RWPE2 (cell line): ENCODE measurements around the gene PIK3R1.

Source experiments
- ATAC-seq: fragments of 200-7000 bp; cut with Tn5 transposase; 3 replicates; pipeline ENCODE4 v1.9.1; 2021; ENCODE audit warnings: low read depth
- DNase-seq: peaks from one replicate; pipeline ENCODE4 v3.0.0-alpha.2; 2020; ENCODE audit warnings: low spot score
- H3K27ac ChIP-seq: fragments of 450-650 bp; 2 replicates; pipeline ENCODE4 v1.5.1; 2017; ENCODE audit warnings: mild to moderate bottlenecking; ENCODE audit not compliant: poor library complexity, severe bottlenecking
- H3K27me3 ChIP-seq: fragments of 250-450 bp; sonication (Bioruptor Pico); 2 replicates; pipeline ENCODE4 v1.5.1; 2021; ENCODE audit warnings: mild to moderate bottlenecking, moderate library complexity; ENCODE audit not compliant: insufficient read depth, poor library complexity, severe bottlenecking
- H3K36me3 ChIP-seq: fragments of 250-450 bp; sonication (Bioruptor Pico); 2 replicates; pipeline ENCODE4 v1.5.1; 2020; ENCODE audit warnings: low read depth, mild to moderate bottlenecking, moderate library complexity
- H3K4me1 ChIP-seq: fragments of 250-450 bp; sonication (Bioruptor Pico); 2 replicates; pipeline ENCODE4 v1.5.1; 2021; ENCODE audit warnings: mild to moderate bottlenecking, moderate library complexity; ENCODE audit not compliant: insufficient read depth, poor library complexity, severe bottlenecking
- H3K4me3 ChIP-seq: fragments of 250-450 bp; sonication (Bioruptor Pico); 2 replicates; pipeline ENCODE4 v1.5.1; 2021; ENCODE audit warnings: mild to moderate bottlenecking, moderate library complexity; ENCODE audit not compliant: severe bottlenecking
- H3K9me3 ChIP-seq: fragments of 250-450 bp; sonication (Bioruptor Pico); 2 replicates; pipeline ENCODE4 v1.5.1; 2021; ENCODE audit warnings: mild to moderate bottlenecking, moderate library complexity; ENCODE audit not compliant: severe bottlenecking
- TF ChIP-seq, protein P1 (sequence below): fragments of 450-650 bp; IDR thresholded peaks from one replicate; pipeline ENCODE4 v1.5.1; 2017; ENCODE audit warnings: mild to moderate bottlenecking, moderate library complexity; ENCODE audit not compliant: poor library complexity, severe bottlenecking

The PIK3R1 gene

DNA sequence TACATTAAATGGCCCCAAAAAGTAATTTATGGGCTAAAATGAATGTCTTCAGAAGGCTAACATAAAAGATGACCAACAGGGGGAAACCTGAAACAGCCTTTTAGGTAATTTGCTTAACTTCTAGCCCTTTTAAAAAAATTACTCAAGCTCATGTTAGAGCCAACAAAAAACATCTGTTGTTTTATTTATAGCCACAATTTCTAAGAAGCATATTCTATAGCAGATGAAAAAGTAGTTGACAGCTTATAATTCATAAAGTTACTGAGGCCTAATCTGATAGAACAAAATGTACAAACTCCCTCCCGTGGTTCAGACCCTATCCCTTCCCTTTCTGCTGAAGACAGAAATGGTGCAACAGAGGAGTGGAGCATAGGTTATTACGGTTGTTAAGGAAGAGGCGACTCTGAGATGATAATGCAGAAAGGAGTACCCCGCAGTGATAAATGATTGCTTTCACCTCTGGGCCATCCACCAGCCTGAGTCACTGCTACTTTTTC is 46.1 kb downstream of the PIK3R1 start:
- no peak overlapping the region for H3K4me3 ChIP-seq
- ATAC-seq (no peak), DNase-seq (no peak)
- H3K9me3 ChIP-seq, result no peaks in the 10 kb centered on the region
- peaks cover 7% of the 10 kb centered on the region for H3K36me3 ChIP-seq
- TF ChIP-seq, protein P1, sequence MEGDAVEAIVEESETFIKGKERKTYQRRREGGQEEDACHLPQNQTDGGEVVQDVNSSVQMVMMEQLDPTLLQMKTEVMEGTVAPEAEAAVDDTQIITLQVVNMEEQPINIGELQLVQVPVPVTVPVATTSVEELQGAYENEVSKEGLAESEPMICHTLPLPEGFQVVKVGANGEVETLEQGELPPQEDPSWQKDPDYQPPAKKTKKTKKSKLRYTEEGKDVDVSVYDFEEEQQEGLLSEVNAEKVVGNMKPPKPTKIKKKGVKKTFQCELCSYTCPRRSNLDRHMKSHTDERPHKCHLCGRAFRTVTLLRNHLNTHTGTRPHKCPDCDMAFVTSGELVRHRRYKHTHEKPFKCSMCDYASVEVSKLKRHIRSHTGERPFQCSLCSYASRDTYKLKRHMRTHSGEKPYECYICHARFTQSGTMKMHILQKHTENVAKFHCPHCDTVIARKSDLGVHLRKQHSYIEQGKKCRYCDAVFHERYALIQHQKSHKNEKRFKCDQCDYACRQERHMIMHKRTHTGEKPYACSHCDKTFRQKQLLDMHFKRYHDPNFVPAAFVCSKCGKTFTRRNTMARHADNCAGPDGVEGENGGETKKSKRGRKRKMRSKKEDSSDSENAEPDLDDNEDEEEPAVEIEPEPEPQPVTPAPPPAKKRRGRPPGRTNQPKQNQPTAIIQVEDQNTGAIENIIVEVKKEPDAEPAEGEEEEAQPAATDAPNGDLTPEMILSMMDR, result peak; percentile 25
- no peaks in the 10 kb centered on the region for H3K27me3 ChIP-seq
- no peak overlapping the region for H3K27ac ChIP-seq
- H3K4me1 ChIP-seq, result peaks cover 12% of the 10 kb centered on the region

DNA sequence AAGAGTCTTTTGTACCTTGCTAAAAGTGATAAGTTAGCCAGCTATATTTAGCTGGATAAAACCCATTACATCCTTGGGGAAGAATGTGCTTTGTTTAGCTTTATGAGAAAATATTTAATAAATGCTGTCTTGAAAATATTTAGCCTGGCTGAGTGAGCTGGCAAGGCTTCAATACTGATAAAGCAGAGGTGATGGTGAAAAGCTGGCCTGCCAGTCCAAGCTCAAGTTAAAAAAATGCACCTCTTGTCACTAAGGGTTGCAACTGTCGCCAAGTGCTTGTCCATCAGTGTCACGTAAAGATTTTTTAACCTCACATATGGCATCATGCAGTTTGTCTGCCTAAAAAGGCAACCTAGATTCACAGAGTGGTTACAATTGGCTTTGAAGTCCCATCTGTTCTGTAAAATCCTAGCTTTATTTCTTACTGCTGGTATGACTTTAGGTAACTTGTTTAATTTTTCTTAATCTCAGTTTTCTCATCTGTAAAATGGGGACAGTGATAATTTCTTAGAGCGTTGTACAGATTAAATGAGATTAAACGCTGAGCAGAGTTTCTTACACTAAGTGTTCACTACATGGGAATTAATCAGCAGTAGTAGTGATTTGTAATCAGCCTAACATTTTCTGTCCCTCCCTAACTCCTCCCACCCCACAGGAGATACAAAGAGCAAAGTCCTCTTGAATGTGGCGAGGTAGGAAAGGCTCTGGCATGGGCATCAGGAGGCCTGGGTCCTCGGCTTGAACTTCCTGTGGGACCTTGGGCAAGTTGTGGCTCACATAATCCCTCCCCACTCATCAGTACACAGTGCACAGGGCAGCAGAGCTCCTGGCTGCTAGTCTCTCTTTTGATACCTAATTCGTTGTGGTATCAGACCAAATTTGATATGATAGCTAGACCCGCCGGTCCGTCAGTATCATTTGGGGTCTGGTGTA is 48.7 kb downstream of the PIK3R1 start:
- no peak for ATAC-seq
- DNase-seq, result no peak
- H3K4me1 ChIP-seq, result peaks cover 32% of the 10 kb centered on the region
- no peak overlapping the region for H3K27ac ChIP-seq
- no peaks in the 10 kb centered on the region for H3K9me3 ChIP-seq
- no peak overlapping the region for H3K4me3 ChIP-seq
- peaks cover 7% of the 10 kb centered on the region for H3K36me3 ChIP-seq
- no peaks in the 10 kb centered on the region for H3K27me3 ChIP-seq
- TF ChIP-seq, protein P1, result no peak

- Histone ChIP-seq H3K4me1 (peaks cover 42% of the 10 kb centered on the region), H3K36me3 (peaks cover 12% of the 10 kb centered on the region; the same call in 1 of the 2 replicates), H3K9me3 (no peaks in the 10 kb centered on the region), H3K27ac (peak overlapping the region; percentile 48), H3K27me3 (no peaks in the 10 kb centered on the region), H3K4me3 (no peak overlapping the region)
- TF ChIP-seq, protein P1, result no peak
- DNase-seq (no peak), ATAC-seq (no peak)
Observed at GRCh38 chr5:68265347-68265746, 49.8 kb downstream of the PIK3R1 start.

- Histone ChIP-seq H3K27ac (peak overlapping the region; percentile 48), H3K4me1 (peaks cover 46% of the 10 kb centered on the region), H3K27me3 (no peaks in the 10 kb centered on the region), H3K9me3 (no peaks in the 10 kb centered on the region), H3K36me3 (peaks cover 16% of the 10 kb centered on the region; the same call in 1 of the 2 replicates), H3K4me3 (no peak overlapping the region)
- no peak for DNase-seq
- TF ChIP-seq, protein P1, result no peak
- 0 out of 3 replicates have a peak, but pooled peaks have one; percentile 7 for ATAC-seq
Observed at GRCh38 chr5:68265822-68266395, 50.4 kb downstream of the PIK3R1 start.
